Measurements from ENCODE around the gene TARBP1. TPM values are rescaled to one million over a fixed set of nuclear protein-coding genes. Genes with fewer than 3 reads are reported as not detected.
A peak's percentile ranks its signal among the peaks of the same experiment; 100 is the strongest.

The TARBP1 gene
- total and polyA plus RNA-seq, 2 of the 13 experiments (the other 11 are each of a cell fraction or from before 2014, with no cell fraction given), result 37.7 to 67.0 TPM

- TF ChIP-seq PRDM4 (CRISPR knock-in tag; IDR thresholded peaks at IDR 0.05; ENCODE audit: borderline replicate concordance) (no peak), FIP1L1 (IDR thresholded peaks at IDR 0.05; ENCODE audit: borderline replicate concordance, insufficient read depth, low read depth, low read length) (no peak), PCBP2 (optimal IDR thresholded peaks at IDR 0.05; ENCODE audit: low read depth, low read length, poor library complexity, severe bottlenecking) (no peak), ZNF790 (CRISPR knock-in tag; IDR thresholded peaks at IDR 0.05; ENCODE audit: borderline replicate concordance) (no peak), ZNF639 (CRISPR knock-in tag; conservative IDR thresholded peaks at IDR 0.05) (no peak), ZNF800 (CRISPR knock-in tag; IDR thresholded peaks at IDR 0.05) (no peak; the same call in 1 of the 2 replicates), SSRP1 (CRISPR knock-in tag; IDR thresholded peaks at IDR 0.05) (no peak), CC2D1A (CRISPR knock-in tag; IDR thresholded peaks at IDR 0.05) (no peak), ZNF251 (CRISPR knock-in tag; IDR thresholded peaks at IDR 0.05) (no peak), MAX (IDR thresholded peaks at IDR 0.05) (no peak), GMEB1 (CRISPR knock-in tag; IDR thresholded peaks at IDR 0.05; ENCODE audit: borderline replicate concordance) (no peak), ZMAT3 (CRISPR knock-in tag; conservative IDR thresholded peaks at IDR 0.05) (0 out of 2 replicates have a peak, but pooled peaks have one; percentile 48), ZNF362 (CRISPR knock-in tag; IDR thresholded peaks at IDR 0.05; ENCODE audit: borderline replicate concordance) (no peak), POLR2A (IDR thresholded peaks at IDR 0.05; ENCODE audit: insufficient read depth in 1 of 2, low read depth in 2 of 2, low read length in 2 of 2) (peak; percentile 36 to 39; a peak in 3 of 4 replicates), ZNF720 (CRISPR knock-in tag; IDR thresholded peaks at IDR 0.05) (no peak), PRDM15 (CRISPR knock-in tag; IDR thresholded peaks at IDR 0.05) (no peak), ZNF563 (CRISPR knock-in tag; IDR thresholded peaks at IDR 0.05) (no peak; the same call in 1 of the 2 replicates)
Measured at GRCh38 chr1:234478152-234478480, 863 bp downstream of the TARBP1 start (continued).
